Neural cell (in vitro differentiated cells): ENCODE data around the gene BCAR3. TPM values are rescaled to one million over a fixed set of nuclear protein-coding genes. Genes with fewer than 3 reads are reported as not detected.
"Not testable (repeated sequence)": the region's sequence is repeated elsewhere in the genome, so short reads cannot be mapped to it uniquely, and the experiment has no call there.

Experiments
- H2AFZ ChIP-seq: fragments of 200-600, 300-800 bp; sonication (generic), shearing (Covaris generic); 2 replicates; pipeline ENCODE4 v1.6.0; 2014; ENCODE audit warnings: low read depth, mild to moderate bottlenecking, antibody characterized with exemption, low read length, moderate library complexity
- H3F3A ChIP-seq: fragments of 200-600 bp; shearing (Covaris generic); 2 replicates; pipeline ENCODE4 v1.6.1; 2016; ENCODE audit warnings: mild to moderate bottlenecking, moderate library complexity, mixed read lengths, antibody characterized with exemption, low read length; ENCODE audit not compliant: insufficient read depth, poor library complexity, severe bottlenecking
- H3K27ac ChIP-seq: fragments of 200-600, 300-800 bp; sonication (generic), shearing (Covaris generic); 2 replicates; pipeline ENCODE4 v1.5.1; 2014; ENCODE audit warnings: mild to moderate bottlenecking, low read length, moderate library complexity
- H3K27me3 ChIP-seq: fragments of 300-800, 200-600 bp; sonication (generic), shearing (Covaris generic); 2 replicates; pipeline ENCODE4 v1.6.0; 2014; ENCODE audit warnings: mild to moderate bottlenecking, low read depth, low read length, moderate library complexity; ENCODE audit not compliant: insufficient read depth
- H3K36me3 ChIP-seq: fragments of 300-800, 200-600 bp; sonication (generic), shearing (Covaris generic); 2 replicates; pipeline ENCODE4 v1.5.1; 2014; ENCODE audit warnings: mild to moderate bottlenecking, antibody characterized with exemption, low read length, moderate library complexity; ENCODE audit not compliant: insufficient read depth
- H3K4me2 ChIP-seq: fragments of 300-800, 200-600 bp; sonication (generic), shearing (Covaris generic); 2 replicates; pipeline ENCODE4 v1.6.0; 2014; ENCODE audit warnings: mild to moderate bottlenecking, low read length
- H3K4me3 ChIP-seq: fragments of 300-800, 200-600 bp; sonication (generic), shearing (Covaris generic); 2 replicates; pipeline ENCODE4 v1.5.1; 2014; ENCODE audit warnings: mild to moderate bottlenecking, low read length, moderate library complexity
- H3K79me2 ChIP-seq: fragments of 200-600 bp; shearing (Covaris generic); replicated peaks from 2 replicates; pipeline ENCODE4 v1.6.0; 2014; ENCODE audit warnings: mild to moderate bottlenecking, low read length, moderate library complexity; ENCODE audit not compliant: insufficient read depth
- H3K9ac ChIP-seq: fragments of 300-800, 200-600 bp; sonication (generic), shearing (Covaris generic); 2 replicates; pipeline ENCODE4 v1.6.1; 2016; ENCODE audit warnings: mild to moderate bottlenecking, low read length, mixed read lengths
- H3K9me2 ChIP-seq: fragments of 200-600 bp; shearing (Covaris generic); 2 replicates; pipeline ENCODE4 v1.6.1; 2016; ENCODE audit warnings: mild to moderate bottlenecking, low read length, mixed read lengths; ENCODE audit not compliant: insufficient read depth
- H3K9me3 ChIP-seq: fragments of 200-600, 300-800 bp; sonication (generic), shearing (Covaris generic); 2 replicates; pipeline ENCODE4 v1.6.1; 2016; ENCODE audit warnings: mild to moderate bottlenecking, mixed run types, low read length, moderate library complexity, mixed read lengths
- H4K20me1 ChIP-seq: fragments of 200-600 bp; shearing (Covaris generic); 2 replicates; pipeline ENCODE4 v1.6.1; 2016; ENCODE audit warnings: mild to moderate bottlenecking, mixed run types; ENCODE audit not compliant: insufficient read depth
- CTCF ChIP-seq: fragments of 450-650 bp; IDR thresholded peaks from 2 replicates; pipeline ENCODE4 v1.5.1; 2014; ENCODE audit warnings: antibody characterized with exemption, mild to moderate bottlenecking, moderate library complexity; ENCODE audit not compliant: poor library complexity, severe bottlenecking
- EP300 ChIP-seq: fragments of 450-650 bp; conservative IDR thresholded peaks from 2 replicates; pipeline ENCODE4 v1.6.1; 2014; ENCODE audit warnings: antibody characterized with exemption, mild to moderate bottlenecking, moderate library complexity; ENCODE audit not compliant: poor library complexity, severe bottlenecking
- EZH2 ChIP-seq: fragments of 200-600, 300-800 bp; shearing (Covaris generic), sonication (generic); IDR thresholded peaks from 2 replicates; pipeline ENCODE4 v1.6.1; 2014; ENCODE audit warnings: antibody characterized with exemption, low read length, borderline replicate concordance, mild to moderate bottlenecking; ENCODE audit not compliant: insufficient read depth, poor library complexity, severe bottlenecking
- MXI1 ChIP-seq: fragments of 450-650 bp; conservative IDR thresholded peaks from 2 replicates; pipeline ENCODE4 v1.6.1; 2014; ENCODE audit warnings: antibody characterized with exemption, mild to moderate bottlenecking; ENCODE audit not compliant: poor library complexity, severe bottlenecking
- POLR2AphosphoS5 ChIP-seq: IDR thresholded peaks from 2 replicates; pipeline ENCODE4 v1.6.1; 2012
- RAD21 ChIP-seq: fragments of 450-650 bp; conservative IDR thresholded peaks from 2 replicates; pipeline ENCODE4 v1.6.1; 2014; ENCODE audit warnings: antibody characterized with exemption, mild to moderate bottlenecking, moderate library complexity
- REST ChIP-seq: IDR thresholded peaks from 2 replicates; pipeline ENCODE4 v1.6.1; 2012; ENCODE audit warnings: borderline replicate concordance
- SMC3 ChIP-seq: fragments of 450-650 bp; conservative IDR thresholded peaks from 2 replicates; pipeline ENCODE4 v1.6.1; 2014; ENCODE audit warnings: antibody characterized with exemption, mild to moderate bottlenecking, moderate library complexity; ENCODE audit not compliant: poor library complexity
- TAF1 ChIP-seq: IDR thresholded peaks from 2 replicates; pipeline ENCODE4 v1.6.1; 2012; ENCODE audit warnings: low read depth
- polyA plus RNA-seq: library from polyadenylated mRNA; depleted of rRNA; stranded (reverse); fragments of >200 nt; gene quantifications from 2 replicates; pipeline ENCODE4 v1.2.3, GENCODE V29; 2014

Gene BCAR3
- polyA plus RNA-seq, 1 donor from 2014 or later = 2.5 TPM

- no peak overlapping the region for H3K9ac ChIP-seq
- no peak overlapping the region for H3K4me3 ChIP-seq
- no peaks in the 10 kb centered on the region for H3K9me3 ChIP-seq
- H3K79me2 ChIP-seq = no peaks in the 10 kb centered on the region
- no peak overlapping the region for H2AFZ ChIP-seq
- no peaks in the 10 kb centered on the region for H3K36me3 ChIP-seq
- H3K4me2 ChIP-seq = no peak overlapping the region
- no peaks in the 10 kb centered on the region for H3K9me2 ChIP-seq
- no peak overlapping the region for H3K27ac ChIP-seq
- no peaks in the 10 kb centered on the region for H3F3A ChIP-seq
- H3K27me3 ChIP-seq = no peaks in the 10 kb centered on the region
- H4K20me1 ChIP-seq = no peaks in the 10 kb centered on the region
- TF ChIP-seq TAF1 = no peak
- no peak for TF ChIP-seq REST
- no peak for TF ChIP-seq EP300
- TF ChIP-seq MXI1 = no peak
- TF ChIP-seq RAD21 = no peak
- no peak for TF ChIP-seq CTCF
- no peak for TF ChIP-seq SMC3
- no peak for TF ChIP-seq POLR2AphosphoS5
Observed at GRCh38 chr1:93591676-93592550, 89.7 kb downstream of the BCAR3 start.

GRCh38 chr1:93591291-93591675, 90.4 kb downstream of the BCAR3 start:
- not testable (repeated sequence) for H3K27me3 ChIP-seq, H3F3A ChIP-seq, H3K4me2 ChIP-seq, H3K79me2 ChIP-seq, H2AFZ ChIP-seq, H3K36me3 ChIP-seq, H3K27ac ChIP-seq, H4K20me1 ChIP-seq, H3K4me3 ChIP-seq, H3K9me3 ChIP-seq, H3K9ac ChIP-seq, H3K9me2 ChIP-seq

GRCh38 chr1:93588955-93589354, 92.7 kb downstream of the BCAR3 start:
- no peak overlapping the region for H3K4me3 ChIP-seq
- H3K36me3 ChIP-seq = no peaks in the 10 kb centered on the region
- H3K9me2 ChIP-seq = no peaks in the 10 kb centered on the region
- no peak overlapping the region for H3K9ac ChIP-seq
- no peak overlapping the region for H3K27ac ChIP-seq
- no peak for TF ChIP-seq RAD21
- no peak for TF ChIP-seq MXI1
- TF ChIP-seq CTCF = no peak
- TF ChIP-seq SMC3 = no peak
- TF ChIP-seq EP300 = no peak
- no peak for TF ChIP-seq REST
- no peak for TF ChIP-seq EZH2
- TF ChIP-seq TAF1 = no peak
- no peak for TF ChIP-seq POLR2AphosphoS5
- no peaks in the 10 kb centered on the region for H3K79me2 ChIP-seq
- H4K20me1 ChIP-seq = no peaks in the 10 kb centered on the region
- H3F3A ChIP-seq = no peaks in the 10 kb centered on the region
- no peak overlapping the region for H3K4me2 ChIP-seq
- H3K9me3 ChIP-seq = no peaks in the 10 kb centered on the region
- no peak overlapping the region for H2AFZ ChIP-seq
- no peaks in the 10 kb centered on the region for H3K27me3 ChIP-seq
